Stimulated activated memory B cell treated with anti-CD40 and anti-IgM and Interleukin-4, amounts not matched to agents 10 μg/mL and 1 μg/mL and 100 μg/mL, for 72 hours (primary cell): ENCODE measurements around the gene PICK1.

Experiments used
- ATAC-seq: fragments of 150-1000 bp; cut with Tn5 transposase; 2 replicates; pipeline ENCODE4 v1.10.0; 2021
- H3K27ac Mint-ChIP-seq: one replicate; pipeline ENCODE4 v1.8.0; 2022; ENCODE audit warnings: mild to moderate bottlenecking, mixed read lengths
- H3K27me3 Mint-ChIP-seq: one replicate; pipeline ENCODE4 v1.8.0; 2022; ENCODE audit warnings: mixed read lengths
- H3K36me3 Mint-ChIP-seq: one replicate; pipeline ENCODE4 v1.8.0; 2022; ENCODE audit warnings: mixed read lengths
- H3K4me1 Mint-ChIP-seq: one replicate; pipeline ENCODE4 v1.8.0; 2022; ENCODE audit warnings: mixed read lengths
- H3K4me3 Mint-ChIP-seq: one replicate; pipeline ENCODE4 v1.8.0; 2022; ENCODE audit warnings: mild to moderate bottlenecking, moderate library complexity, mixed read lengths
- H3K9me3 Mint-ChIP-seq: one replicate; pipeline ENCODE4 v1.8.0; 2022; ENCODE audit warnings: mixed read lengths

The PICK1 gene

DNA sequence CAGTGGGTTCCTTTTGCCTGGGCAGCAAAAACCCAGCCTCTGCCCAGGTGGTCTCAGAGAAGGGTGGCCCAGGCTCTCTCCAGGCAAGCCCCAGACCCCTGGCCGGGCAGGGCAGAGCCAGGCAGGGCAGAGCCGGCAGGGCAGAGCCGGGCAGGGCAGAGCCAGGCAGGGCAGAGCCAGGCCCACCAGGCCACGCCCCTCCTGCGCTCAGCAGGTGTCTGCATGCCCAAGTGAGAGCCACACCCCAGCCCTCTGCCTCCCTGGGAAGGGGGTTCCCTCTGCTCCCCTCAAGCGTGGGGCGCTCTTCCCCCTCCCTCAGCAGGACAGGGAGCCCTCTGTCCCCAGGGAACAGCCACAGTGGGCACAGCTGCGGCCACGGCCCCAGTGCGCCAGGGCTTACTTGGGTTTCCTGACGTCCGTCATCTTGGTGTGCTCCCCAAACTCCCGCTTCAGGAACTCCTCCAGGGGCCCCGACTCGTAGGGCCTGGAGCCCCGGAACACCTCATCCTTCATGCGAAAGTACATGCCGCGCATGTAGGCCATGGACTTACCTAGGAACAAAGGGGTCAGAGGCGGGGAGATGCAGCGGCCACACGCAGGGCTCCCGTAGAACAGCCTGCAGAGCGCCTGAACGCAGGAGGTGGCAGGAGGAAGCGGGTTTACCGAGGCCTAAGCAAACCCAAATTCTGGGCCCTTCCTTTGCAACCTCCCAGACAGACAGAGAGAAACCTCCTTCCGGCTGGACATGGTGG is 63.3 kb downstream of the PICK1 start:
- no peaks in the 10 kb centered on the region for H3K4me1 Mint-ChIP-seq
- H3K4me3 Mint-ChIP-seq = no peak overlapping the region
- H3K27ac Mint-ChIP-seq = peak overlapping the region; percentile 51
- no peak for ATAC-seq
- H3K27me3 Mint-ChIP-seq = no peaks in the 10 kb centered on the region
- H3K9me3 Mint-ChIP-seq = no peaks in the 10 kb centered on the region
- H3K36me3 Mint-ChIP-seq = peaks cover 7% of the 10 kb centered on the region

- Mint-ChIP-seq H3K27me3 (no peaks in the 10 kb centered on the region), H3K9me3 (no peaks in the 10 kb centered on the region), H3K36me3 (peaks cover 24% of the 10 kb centered on the region), H3K27ac (no peak overlapping the region), H3K4me1 (no peaks in the 10 kb centered on the region), H3K4me3 (no peak overlapping the region)
- ATAC-seq = no peak
Measured at GRCh38 chr22:38122616-38123015, 65.4 kb downstream of the PICK1 start.

DNA sequence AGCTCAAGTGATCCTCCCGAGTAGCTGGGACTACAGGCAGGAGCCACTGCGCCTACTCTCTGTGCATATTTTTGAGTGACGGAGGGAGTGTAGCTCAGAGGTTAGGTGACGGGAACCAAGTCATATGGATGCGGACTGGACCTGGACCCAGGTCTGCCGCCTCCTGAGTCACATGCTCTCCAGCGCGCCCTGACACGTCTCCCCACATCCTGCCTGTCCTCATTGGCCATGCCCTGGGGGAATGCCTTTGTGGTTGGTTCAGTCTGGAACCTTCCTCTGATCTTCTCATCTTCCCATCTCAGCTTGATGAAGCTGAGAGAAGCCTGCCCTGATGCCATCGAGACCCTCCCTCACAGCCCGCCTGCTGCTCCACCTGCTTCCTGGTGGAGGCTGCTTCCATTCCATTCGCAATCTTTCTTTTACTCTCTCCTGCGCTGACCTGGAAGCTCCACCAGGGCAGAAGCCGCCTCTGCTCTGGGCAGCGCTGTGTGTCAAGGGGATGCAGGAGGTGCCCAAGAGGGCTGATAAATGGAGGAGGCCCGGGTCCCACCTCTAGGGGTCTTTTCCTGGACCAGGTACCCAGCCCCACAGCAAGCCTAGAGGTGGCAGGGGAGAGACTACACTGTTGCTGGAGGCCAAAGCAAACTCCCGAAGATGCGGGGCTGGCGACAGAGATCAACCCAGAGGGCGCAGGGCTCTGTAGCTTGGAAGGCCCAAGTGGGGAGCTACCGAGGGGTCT is 67.2 kb downstream of the PICK1 start:
- ATAC-seq = no peak
- Mint-ChIP-seq H3K9me3 (no peaks in the 10 kb centered on the region), H3K27ac (no peak overlapping the region), H3K4me3 (no peak overlapping the region), H3K36me3 (peaks cover 24% of the 10 kb centered on the region), H3K27me3 (no peaks in the 10 kb centered on the region), H3K4me1 (no peaks in the 10 kb centered on the region)

- H3K27ac Mint-ChIP-seq = no peak overlapping the region
- no peaks in the 10 kb centered on the region for H3K27me3 Mint-ChIP-seq
- H3K4me3 Mint-ChIP-seq = no peak overlapping the region
Measured at GRCh38 chr22:38125038-38125610, 67.9 kb downstream of the PICK1 start.

More at GRCh38 chr22:38125038-38125610, 67.9 kb downstream of the PICK1 start:
- Mint-ChIP-seq H3K9me3 (no peaks in the 10 kb centered on the region), H3K4me1 (no peaks in the 10 kb centered on the region), H3K36me3 (peaks cover 24% of the 10 kb centered on the region)
- no peak for ATAC-seq
